ENCODE results near the gene NRK.
A peak's percentile ranks its signal among the peaks of the same experiment; 100 is the strongest.
"Not testable (repeated sequence)": the region's sequence is repeated elsewhere in the genome, so short reads cannot be mapped to it uniquely, and the experiment has no call there.

NRK gene

DNA sequence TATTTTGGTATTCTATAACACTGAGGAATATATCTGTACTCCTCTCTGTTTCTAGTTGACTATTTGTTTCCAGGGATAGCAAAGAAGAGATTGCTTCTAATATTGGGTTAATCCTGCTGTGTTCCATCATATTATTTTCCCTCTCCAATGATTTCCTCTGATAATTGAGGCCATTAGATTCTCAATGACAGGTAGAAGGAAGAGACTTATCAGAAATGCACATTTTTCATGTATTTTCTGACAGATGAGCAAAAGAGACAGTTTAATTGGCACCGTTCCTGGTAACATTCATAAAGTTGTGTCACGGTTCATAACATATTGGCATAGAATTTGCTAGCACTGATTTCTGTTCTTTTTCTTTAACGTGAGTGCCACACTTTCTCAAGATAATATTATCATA lies 58.2 kb downstream of the NRK start:
- no peak overlapping the region for H3K4me3 ChIP-seq (ENCODE audit: low read depth, low read length)
- no peak for DNase-seq (ENCODE audit: low read depth)

DNA sequence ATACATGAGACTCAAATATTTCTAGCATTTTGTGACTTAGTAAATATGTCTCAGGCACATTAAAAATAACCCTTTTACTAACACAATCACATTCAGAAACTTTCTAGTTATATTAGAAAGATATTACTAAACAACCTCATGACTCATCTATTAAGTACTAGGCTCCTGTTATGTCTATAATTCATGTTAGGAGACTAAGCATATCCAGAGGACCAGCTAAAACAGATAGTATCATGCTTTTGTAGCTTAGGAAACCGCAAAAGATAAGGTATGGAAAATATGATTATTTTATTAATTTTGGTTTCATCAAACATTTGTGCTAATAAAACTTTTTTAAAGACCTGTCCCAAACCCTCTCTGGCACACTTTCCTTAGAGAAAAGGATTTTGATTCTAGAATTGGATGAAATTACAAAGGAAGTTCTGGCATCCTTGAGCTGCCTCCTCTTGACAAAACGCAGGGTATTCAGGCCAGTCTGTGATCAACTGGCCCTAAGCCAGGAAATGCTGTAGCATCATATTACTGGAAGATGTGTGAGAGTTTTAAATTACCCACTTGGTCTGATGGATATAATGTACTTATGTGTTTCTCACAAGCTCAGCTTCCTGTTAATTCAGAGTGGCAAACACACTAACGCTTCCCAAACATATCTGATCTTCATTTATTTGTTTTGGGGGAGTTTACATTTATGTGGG lies 60.4 kb downstream of the NRK start:
- peak; percentile 31 for DNase-seq (ENCODE audit: low read depth)

GRCh38 chrX:105894721-105895120 lies 72.4 kb downstream of the NRK start:
- H3K4me3 ChIP-seq (ENCODE audit: low read depth, low read length) = no peak overlapping the region
- DNase-seq (ENCODE audit: low read depth) = no peak

More for the DNA sequence above, 60.4 kb downstream of the NRK start:
- H3K4me3 ChIP-seq (ENCODE audit: low read depth, low read length) = no peak overlapping the region

DNA sequence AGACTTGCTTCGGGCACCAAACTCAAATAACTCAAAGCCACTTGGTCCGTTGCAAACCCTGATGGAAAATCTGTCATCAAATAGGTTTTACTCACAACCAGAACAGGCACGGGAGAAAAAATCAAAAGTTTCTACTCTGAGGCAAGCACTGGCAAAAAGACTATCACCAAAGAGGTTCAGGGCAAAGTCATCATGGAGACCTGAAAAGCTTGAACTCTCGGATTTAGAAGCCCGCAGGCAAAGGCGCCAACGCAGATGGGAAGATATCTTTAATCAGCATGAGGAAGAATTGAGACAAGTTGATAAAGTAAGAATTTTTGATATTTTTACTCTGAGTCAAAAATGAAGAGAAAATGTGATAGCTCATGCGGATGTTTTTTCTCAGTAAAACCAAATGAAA lies 87.2 kb downstream of the NRK start:
- DNase-seq (ENCODE audit: low read depth) = no peak

DNA sequence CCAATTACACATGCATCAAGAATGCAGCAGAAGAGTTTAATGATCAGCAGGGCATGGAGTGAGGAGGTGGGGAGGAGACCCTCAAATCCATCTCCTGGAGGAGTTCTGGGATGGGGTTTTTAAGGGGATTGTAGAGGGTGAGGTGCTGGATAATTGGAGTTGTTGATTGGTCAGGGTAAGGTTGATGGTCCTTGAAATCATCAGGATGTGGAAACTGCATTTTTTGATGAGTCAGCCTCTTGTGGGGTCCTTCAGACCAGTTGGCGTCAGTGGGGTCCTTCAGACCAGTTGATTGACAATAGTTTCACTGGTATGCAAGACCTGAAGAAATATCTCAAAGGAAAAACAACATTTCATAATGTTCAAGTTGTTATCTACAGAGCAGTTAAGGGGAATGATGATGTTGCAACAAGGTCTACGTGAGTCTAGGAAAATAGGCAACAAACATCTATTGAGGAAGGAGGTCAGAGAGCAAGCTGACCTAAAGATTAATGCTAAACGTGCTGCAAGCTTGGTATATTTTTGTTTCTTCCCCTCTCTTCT lies 88.3 kb downstream of the NRK start:
- no peak overlapping the region for H3K4me3 ChIP-seq (ENCODE audit: low read depth, low read length)
- DNase-seq (ENCODE audit: low read depth) = no peak

More for the DNA sequence above, 87.2 kb downstream of the NRK start:
- H3K4me3 ChIP-seq (ENCODE audit: low read depth, low read length) = no peak overlapping the region

GRCh38 chrX:105945266-105945665 lies 122.9 kb downstream of the NRK start:
- no peak for DNase-seq (ENCODE audit: low read depth)
- H3K4me3 ChIP-seq (ENCODE audit: low read depth, low read length) = no peak overlapping the region

GRCh38 chrX:105969487-105969886 lies 147.1 kb downstream of the NRK start:
- no peak for DNase-seq (ENCODE audit: low read depth)
- no peak overlapping the region for H3K4me3 ChIP-seq (ENCODE audit: low read depth, low read length)

DNA sequence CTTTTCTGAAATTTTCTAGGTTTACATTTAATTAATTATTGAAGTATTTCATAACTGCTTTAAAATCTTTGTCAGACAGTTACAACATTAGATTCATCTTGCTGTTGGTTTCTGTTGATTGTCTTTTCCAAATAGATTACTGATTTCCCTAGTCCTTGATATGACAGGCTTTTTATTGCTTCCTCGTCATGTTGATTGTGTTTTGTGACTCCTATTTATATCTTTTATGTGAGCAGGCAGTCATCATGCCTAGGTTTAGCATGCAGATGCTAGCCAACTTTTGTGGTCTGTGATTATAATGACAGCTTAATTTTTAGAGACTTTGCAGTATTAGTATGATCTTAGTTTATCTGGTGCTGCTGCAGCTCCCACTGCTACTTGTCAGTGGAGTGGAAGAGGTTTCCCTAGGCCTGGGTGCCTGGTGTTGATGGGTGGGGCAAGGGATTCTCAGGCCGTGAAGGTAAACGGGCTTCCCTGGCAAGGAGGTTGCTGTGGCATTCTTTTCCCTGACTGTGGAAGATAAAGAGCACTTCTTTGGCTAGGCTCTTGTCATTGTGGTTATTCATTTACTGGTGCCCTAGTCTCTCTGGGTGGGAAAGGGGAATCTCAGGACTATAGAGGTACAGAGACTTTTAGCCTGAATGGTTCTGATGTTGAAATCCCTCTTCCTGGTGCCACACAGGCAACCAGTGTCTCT lies 150.5 kb downstream of the NRK start:
- no peak overlapping the region for H3K4me3 ChIP-seq (ENCODE audit: low read depth, low read length)
- DNase-seq (ENCODE audit: low read depth) = no peak

GRCh38 chrX:105973387-105973739 lies 151.0 kb downstream of the NRK start:
- no peak overlapping the region for H3K4me3 ChIP-seq (ENCODE audit: low read depth, low read length)
- DNase-seq (ENCODE audit: low read depth) = no peak

DNA sequence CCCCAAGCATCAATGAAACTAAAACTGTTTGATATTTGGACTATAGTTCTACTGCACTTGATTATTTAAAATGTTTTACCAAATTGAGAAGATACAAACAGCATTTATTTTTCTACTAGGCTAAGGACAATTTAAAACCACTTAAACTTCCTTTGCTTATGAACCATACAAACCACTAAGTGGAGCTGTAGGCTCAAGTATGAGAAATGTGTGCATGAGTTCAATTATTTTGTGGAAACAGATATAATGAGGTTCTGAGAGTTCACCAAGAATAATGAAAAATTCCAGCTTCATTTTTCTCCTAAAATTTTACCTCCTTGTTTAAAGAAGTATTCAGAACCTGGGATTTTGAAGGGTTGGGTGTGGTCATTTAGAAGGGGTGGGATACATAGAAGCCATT lies 153.0 kb downstream of the NRK start:
- DNase-seq (ENCODE audit: low read depth) = no peak
- H3K4me3 ChIP-seq (ENCODE audit: low read depth, low read length) = no peak overlapping the region

GRCh38 chrX:105981772-105982485 lies 159.6 kb downstream of the NRK start:
- no peak for DNase-seq (ENCODE audit: low read depth)
- no peak overlapping the region for H3K4me3 ChIP-seq (ENCODE audit: low read depth, low read length)

DNA sequence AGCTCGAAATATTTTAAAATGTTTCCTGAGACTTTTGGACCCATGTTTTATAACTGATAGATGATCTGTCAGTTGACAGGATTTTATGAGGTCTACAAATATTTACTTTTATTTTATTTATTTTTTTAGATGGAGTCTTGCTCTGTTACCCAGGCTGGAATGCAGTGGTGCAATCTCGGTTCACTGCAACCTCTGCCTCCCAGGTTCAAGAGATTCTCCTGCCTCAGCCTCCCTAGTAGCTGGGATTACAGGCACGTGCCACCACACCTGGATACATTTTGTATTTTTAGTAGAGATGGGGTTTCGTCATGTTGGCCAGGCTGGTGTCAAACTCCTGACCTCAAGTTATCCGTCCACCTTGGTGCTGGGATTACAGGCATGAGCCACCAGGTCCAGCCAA lies 166.1 kb downstream of the NRK start:
- not testable (repeated sequence) for DNase-seq (ENCODE audit: low read depth); H3K4me3 ChIP-seq (ENCODE audit: low read depth, low read length)

GRCh38 chrX:105999294-105999693 lies 177.0 kb downstream of the NRK start:
- no peak for DNase-seq (ENCODE audit: low read depth)
- H3K4me3 ChIP-seq (ENCODE audit: low read depth, low read length) = no peak overlapping the region

- no peak overlapping the region for H3K4me3 ChIP-seq (ENCODE audit: low read depth, low read length)
- DNase-seq (ENCODE audit: low read depth) = no peak
Measured at GRCh38 chrX:106000203-106000602, 177.9 kb downstream of the NRK start.

- DNase-seq (ENCODE audit: low read depth); H3K4me3 ChIP-seq (ENCODE audit: low read depth, low read length): not testable (repeated sequence)
Measured at GRCh38 chrX:106000609-106001008, 178.3 kb downstream of the NRK start.

GRCh38 chrX:106005684-106006083 lies 183.3 kb downstream of the NRK start:
- DNase-seq (ENCODE audit: low read depth) = no peak
- H3K4me3 ChIP-seq (ENCODE audit: low read depth, low read length) = no peak overlapping the region

GRCh38 chrX:106007815-106008214 lies 185.5 kb downstream of the NRK start:
- no peak for DNase-seq (ENCODE audit: low read depth)
- no peak overlapping the region for H3K4me3 ChIP-seq (ENCODE audit: low read depth, low read length)

Data from skeletal muscle cell (primary cell).